ENCODE data around the gene SCAP.

Gene SCAP

GRCh38 chr3:47413751-47414150, 62.0 kb downstream of the SCAP start:
- DNase-seq (ENCODE audit: low read depth) = no peak

- DNase-seq (ENCODE audit: low read depth) = no peak
These were observed 62.8 kb downstream of the SCAP start for GRCh38 chr3:47412842-47413520.

- DNase-seq (ENCODE audit: low read depth) = no peak
These were observed 63.3 kb downstream of the SCAP start for GRCh38 chr3:47412453-47412756.

GRCh38 chr3:47411696-47412452, 63.9 kb downstream of the SCAP start:
- DNase-seq (ENCODE audit: low read depth) = no peak

DNA sequence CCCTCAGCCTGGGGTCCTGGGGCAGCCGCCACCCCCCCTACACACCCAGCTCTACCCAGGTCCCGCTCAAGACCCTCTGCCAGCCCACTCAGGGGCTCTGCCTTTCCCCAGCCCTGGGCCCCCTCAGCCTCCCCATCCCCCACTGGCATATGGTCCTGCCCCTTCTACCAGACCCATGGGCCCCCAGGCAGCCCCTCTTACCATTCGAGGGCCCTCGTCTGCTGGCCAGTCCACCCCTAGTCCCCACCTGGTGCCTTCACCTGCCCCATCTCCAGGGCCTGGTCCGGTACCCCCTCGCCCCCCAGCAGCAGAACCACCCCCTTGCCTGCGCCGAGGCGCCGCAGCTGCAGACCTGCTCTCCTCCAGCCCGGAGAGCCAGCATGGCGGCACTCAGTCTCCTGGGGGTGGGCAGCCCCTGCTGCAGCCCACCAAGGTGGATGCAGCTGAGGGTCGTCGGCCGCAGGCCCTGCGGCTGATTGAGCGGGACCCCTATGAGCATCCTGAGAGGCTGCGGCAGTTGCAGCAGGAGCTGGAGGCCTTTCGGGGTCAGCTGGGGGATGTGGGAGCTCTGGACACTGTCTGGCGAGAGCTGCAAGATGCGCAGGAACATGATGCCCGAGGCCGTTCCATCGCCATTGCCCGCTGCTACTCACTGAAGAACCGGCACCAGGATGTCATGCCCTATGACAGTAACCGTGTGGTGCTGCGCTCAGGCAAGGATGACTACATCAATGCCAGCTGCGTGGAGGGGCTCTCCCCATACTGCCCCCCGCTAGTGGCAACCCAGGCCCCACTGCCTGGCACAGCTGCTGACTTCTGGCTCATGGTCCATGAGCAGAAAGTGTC, 64.7 kb downstream of the SCAP start:
- DNase-seq (ENCODE audit: low read depth) = no peak

GRCh38 chr3:47410417-47410720, 65.4 kb downstream of the SCAP start:
- DNase-seq (ENCODE audit: low read depth) = no peak

GRCh38 chr3:47409688-47410416, 65.9 kb downstream of the SCAP start:
- no peak for DNase-seq (ENCODE audit: low read depth)

DNA sequence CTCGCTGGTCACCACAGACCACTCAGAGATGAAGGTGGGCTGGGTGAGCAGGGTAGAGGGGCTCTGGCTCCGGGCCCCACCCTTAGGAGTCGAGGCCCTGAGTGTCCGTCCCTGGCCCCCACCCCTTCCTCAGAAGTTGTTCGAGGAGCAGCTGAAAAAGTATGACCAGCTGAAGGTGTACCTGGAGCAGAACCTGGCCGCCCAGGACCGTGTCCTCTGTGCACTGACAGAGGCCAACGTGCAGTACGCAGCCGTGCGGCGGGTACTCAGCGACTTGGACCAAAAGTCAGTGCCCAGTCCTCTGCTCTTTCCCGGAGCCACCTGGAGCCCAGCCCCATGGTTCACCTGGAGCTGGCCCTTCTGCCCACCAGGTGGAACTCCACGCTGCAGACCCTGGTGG, 66.5 kb downstream of the SCAP start:
- DNase-seq (ENCODE audit: low read depth) = no peak

DNA sequence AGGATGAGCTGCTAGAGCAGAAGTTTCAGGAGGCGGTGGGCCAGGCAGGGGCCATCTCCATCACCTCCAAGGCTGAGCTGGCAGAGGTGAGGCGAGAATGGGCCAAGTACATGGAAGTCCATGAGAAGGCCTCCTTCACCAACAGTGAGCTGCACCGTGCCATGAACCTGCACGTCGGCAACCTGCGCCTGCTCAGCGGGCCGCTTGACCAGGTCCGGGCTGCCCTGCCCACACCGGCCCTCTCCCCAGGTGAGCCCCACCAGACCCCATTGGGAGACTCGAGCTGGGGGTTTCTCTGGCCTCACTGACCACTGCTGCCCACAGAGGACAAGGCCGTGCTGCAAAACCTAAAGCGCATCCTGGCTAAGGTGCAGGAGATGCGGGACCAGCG, 66.9 kb downstream of the SCAP start:
- no peak for DNase-seq (ENCODE audit: low read depth)

DNA sequence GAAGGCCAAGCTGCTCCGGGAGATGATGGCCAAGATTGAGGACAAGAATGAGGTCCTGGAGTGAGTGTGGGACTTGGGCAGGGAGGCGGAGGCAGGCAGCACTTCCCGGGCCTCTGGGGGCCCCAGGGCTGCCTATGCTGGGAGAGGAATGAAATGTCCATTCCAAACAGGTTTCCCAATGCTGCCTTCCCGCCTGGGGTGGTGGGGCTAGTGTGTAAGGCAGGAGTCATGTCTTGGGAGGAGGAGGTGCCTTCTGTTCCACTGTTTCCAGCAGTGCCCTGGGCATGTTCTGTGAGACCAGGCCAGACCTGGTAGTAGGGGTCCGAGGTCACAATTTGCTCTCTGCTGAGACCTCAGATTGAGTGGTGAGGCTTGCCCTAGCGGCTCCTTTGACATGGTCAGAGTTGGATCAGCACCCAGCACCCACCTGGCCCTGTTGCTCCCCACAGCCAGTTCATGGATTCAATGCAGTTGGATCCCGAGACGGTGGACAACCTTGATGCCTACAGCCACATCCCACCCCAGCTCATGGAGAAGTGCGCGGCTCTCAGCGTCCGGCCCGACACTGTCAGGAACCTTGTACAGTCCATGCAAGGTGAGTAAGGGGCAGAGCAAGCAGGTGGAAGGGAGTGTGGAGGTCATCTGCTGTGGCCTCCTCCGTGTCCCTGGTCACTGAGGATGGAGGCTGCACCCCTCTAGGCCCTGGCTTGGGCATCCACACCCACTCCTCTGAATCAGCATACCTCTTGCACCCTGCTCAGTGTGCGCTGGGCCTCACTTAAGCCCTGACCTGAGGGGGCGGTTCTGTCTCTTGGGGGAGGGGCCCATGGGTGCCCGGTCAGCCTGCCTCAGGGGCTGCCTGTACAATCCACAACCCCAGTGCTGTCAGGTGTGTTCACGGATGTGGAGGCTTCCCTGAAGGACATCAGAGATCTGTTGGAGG, 67.6 kb downstream of the SCAP start:
- no peak for DNase-seq (ENCODE audit: low read depth)

DNA sequence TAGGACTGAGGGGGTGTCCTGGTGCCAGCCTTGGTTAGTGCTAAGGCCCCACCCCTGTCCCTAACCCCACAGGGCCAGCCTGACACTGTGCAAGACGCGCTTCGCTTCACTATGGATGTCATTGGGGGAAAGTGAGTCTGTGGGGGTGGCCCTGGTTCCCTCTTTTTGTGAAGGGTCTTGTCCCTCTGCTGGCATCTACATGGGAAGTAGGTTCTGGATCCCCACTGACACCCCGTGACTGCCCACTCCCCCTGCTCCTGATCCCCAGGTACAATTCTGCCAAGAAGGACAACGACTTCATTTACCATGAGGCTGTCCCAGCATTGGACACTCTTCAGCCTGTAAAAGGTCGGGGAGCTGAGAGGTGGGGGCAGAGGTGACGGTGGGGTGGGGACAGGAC, 68.5 kb downstream of the SCAP start:
- DNase-seq (ENCODE audit: low read depth) = no peak

DNA sequence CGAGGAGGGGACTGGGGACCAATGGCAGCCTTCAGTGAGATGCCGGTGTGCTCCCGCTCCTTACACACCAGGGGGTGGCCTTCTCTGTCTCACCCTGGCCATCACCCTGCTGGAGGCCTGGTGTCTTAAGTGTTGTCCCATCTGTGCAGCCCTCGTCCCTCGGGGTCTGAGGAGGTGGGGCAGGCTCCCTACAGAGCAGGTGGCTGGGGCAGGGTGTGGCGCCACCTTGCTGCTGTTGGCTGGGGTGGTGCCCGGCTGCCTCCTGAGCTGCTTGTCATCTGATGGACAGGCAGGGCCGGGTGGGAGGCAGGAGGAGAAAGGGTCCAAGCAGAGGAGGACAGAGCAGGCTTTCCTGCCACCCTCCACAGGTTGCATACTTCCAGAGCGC, 69.0 kb downstream of the SCAP start:
- DNase-seq (ENCODE audit: low read depth) = no peak

DNA sequence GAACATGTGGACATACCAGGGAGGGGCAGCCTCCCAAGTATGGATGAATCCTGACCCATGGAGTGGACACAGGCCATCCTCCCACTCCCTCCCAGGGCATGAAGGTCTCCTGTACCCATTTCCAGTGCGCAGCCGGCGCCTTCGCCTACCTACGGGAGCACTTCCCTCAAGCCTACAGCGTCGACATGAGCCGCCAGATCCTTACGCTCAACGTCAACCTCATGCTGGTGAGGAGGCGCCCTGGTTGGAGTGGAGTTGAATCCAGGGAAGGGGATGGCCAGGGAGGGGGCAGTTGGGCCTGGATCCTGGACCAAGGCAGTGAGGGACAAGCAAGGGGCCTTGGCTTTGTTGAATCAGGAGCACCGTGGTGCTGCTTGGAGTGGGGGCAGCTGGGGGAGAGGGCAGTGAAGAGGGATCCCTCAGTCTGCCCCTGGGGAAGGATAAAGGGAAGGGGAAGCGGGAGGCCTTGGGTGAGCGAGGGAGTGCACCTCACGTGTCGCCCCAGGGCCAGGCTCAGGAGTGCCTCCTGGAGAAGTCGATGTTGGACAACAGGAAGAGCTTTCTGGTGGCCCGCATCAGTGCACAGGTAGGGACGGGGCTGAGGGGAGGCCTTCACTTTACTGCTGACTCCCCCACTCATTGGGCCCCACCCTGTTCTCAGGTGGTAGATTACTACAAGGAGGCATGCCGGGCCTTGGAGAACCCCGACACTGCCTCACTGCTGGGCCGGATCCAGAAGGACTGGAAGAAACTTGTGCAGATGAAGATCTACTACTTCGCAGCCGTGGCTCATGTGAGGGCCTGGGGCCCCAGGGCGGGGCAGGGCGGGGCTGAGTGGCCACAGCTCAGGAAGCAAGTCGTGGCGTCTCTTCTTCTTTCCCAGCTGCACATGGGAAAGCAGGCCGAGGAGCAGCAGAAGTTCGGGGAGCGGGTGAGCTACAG, 69.7 kb downstream of the SCAP start:
- DNase-seq (ENCODE audit: low read depth) = no peak

DNA sequence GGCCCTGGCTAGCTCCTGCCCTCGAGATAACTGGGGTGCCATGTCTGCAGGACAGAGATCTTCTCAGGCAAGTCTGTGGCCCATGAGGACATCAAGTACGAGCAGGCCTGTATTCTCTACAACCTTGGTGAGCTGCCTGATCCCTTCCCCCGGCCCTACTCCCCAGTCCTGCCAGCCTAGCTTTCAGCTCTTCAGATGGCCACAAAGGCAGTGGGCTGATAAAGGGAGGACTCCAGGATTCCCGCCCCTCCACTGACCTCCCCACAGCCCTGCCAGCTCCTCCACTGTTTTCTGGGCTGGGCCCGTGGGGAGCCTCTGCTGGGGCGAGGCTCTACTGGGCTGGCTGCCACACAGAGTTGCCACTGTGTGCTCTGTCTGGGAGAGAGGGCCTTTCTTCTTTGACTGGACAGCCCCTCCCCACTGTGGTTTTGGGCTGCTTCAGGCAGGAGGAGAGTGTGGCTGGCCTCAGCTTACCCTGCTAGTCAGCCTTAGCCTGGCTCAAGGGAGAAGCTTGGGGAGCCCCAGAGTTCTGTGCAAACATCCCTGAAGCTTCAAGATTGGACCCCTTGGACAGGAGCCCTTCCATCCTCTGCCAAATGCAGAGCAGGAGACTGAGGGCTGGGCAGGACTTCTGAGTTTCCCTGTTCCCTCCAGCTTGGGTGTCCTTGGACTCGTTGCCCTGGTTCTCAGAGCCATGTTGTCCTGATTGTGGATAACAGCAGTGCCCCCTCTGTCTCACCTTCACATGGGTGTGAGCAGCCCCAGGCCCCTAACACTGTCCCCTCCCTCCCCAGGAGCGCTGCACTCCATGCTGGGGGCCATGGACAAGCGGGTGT, 70.6 kb downstream of the SCAP start:
- no peak for DNase-seq (ENCODE audit: low read depth)

GRCh38 chr3:47404431-47404876, 71.3 kb downstream of the SCAP start:
- no peak for DNase-seq (ENCODE audit: low read depth)

GRCh38 chr3:47399531-47400270, 76.0 kb downstream of the SCAP start:
- no peak for DNase-seq (ENCODE audit: low read depth)

- DNase-seq (ENCODE audit: low read depth) = no peak
These were observed 76.7 kb downstream of the SCAP start for GRCh38 chr3:47399016-47399415.

DNA sequence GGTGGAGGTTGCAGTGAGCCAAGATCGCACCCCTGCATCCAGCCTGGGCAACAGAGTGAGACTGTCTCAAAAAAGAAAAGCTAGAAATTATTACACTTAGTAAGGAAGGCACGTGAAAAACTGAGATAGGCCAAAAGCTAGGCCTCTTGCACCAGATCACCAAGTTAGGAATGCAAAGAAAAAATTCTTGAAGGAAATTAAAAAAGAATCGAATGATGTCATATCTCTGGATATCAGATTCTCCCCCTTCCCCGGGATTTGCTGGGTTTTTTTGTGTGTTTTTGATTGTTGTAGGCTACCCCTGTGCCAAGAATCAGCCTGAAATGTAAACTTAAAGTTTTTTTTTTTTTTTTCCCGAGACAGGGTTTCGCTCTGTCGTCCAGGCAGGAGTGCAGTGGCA, 77.5 kb downstream of the SCAP start:
- DNase-seq (ENCODE audit: low read depth) = no peak

- DNase-seq (ENCODE audit: low read depth) = no peak
These were observed 80.9 kb downstream of the SCAP start for GRCh38 chr3:47394881-47395280.

All from stimulated activated CD8-positive, alpha-beta memory T cell treated with anti-CD3 and anti-CD28 coated beads, Interleukin-4, amount 100 ng/mL, for 24 hours (primary cell).